OCI-LY1 (cell line): ENCODE data around the gene CADM1.

Experiments used
- H2AFZ ChIP-seq: fragments of 200-600 bp; sonication (generic), shearing (Covaris generic); 2 replicates; pipeline ENCODE4 v1.6.0; 2014; ENCODE audit warnings: antibody characterized with exemption, mild to moderate bottlenecking, low read length
- H3F3A ChIP-seq: fragments of 200-600 bp; sonication (generic), shearing (Covaris generic); 2 replicates; pipeline ENCODE4 v1.6.0; 2014; ENCODE audit warnings: mild to moderate bottlenecking, antibody characterized with exemption, low read length, moderate library complexity; ENCODE audit not compliant: insufficient read depth
- H3K27ac ChIP-seq: fragments of 200-600 bp; sonication (generic); 2 replicates; pipeline ENCODE4 v1.5.1; 2014; ENCODE audit warnings: low read length, mixed run types, mild to moderate bottlenecking, low read depth; ENCODE audit not compliant: poor library complexity, severe bottlenecking
- H3K27me3 ChIP-seq: fragments of 200-600 bp; sonication (generic); 2 replicates; pipeline ENCODE4 v1.6.0; 2014; ENCODE audit warnings: antibody characterized with exemption, mild to moderate bottlenecking, low read length, moderate library complexity; ENCODE audit not compliant: insufficient read depth
- H3K36me3 ChIP-seq: fragments of 200-600 bp; sonication (generic); 2 replicates; pipeline ENCODE4 v1.6.1; 2014; ENCODE audit warnings: mild to moderate bottlenecking, antibody characterized with exemption, low read length, moderate library complexity, mixed read lengths; ENCODE audit not compliant: insufficient read depth
- H3K4me1 ChIP-seq: fragments of 200-600 bp; sonication (generic); 2 replicates; pipeline ENCODE4 v1.5.1; 2014; ENCODE audit warnings: mild to moderate bottlenecking, low read length, moderate library complexity; ENCODE audit not compliant: insufficient read depth, severe bottlenecking
- H3K4me2 ChIP-seq: fragments of 200-600 bp; sonication (generic), shearing (Covaris generic); 2 replicates; pipeline ENCODE4 v1.6.1; 2014; ENCODE audit warnings: low read length
- H3K4me3 ChIP-seq: fragments of 200-600 bp; sonication (generic); 2 replicates; pipeline ENCODE4 v1.5.1; 2014; ENCODE audit warnings: low read length, low read depth, mild to moderate bottlenecking, mixed read lengths; ENCODE audit not compliant: poor library complexity, severe bottlenecking
- H3K79me2 ChIP-seq: fragments of 200-600 bp; shearing (Covaris generic); 2 replicates; pipeline ENCODE4 v1.6.1; 2016; ENCODE audit warnings: mixed run types, low read length, mixed read lengths; ENCODE audit not compliant: insufficient read depth
- H3K9ac ChIP-seq: fragments of 200-600 bp; sonication (generic), shearing (Covaris generic); 2 replicates; pipeline ENCODE4 v1.6.1; 2014; ENCODE audit warnings: mild to moderate bottlenecking, low read length, mixed read lengths
- H3K9me2 ChIP-seq: fragments of 200-600 bp; sonication (generic), shearing (Covaris generic); 2 replicates; pipeline ENCODE4 v1.6.1; 2014; ENCODE audit warnings: low read depth, mild to moderate bottlenecking, low read length, mixed read lengths
- H3K9me3 ChIP-seq: fragments of 200-600 bp; shearing (Covaris generic); 2 replicates; pipeline ENCODE4 v1.6.1; 2014; ENCODE audit warnings: low read length, mixed read lengths
- H4K20me1 ChIP-seq: fragments of 200-600 bp; sonication (generic), shearing (Covaris generic); 2 replicates; pipeline ENCODE4 v1.6.0; 2016; ENCODE audit warnings: mild to moderate bottlenecking, low read length; ENCODE audit not compliant: insufficient read depth
- CTCF ChIP-seq: fragments of 200-600 bp; sonication (generic), shearing (Covaris generic); IDR thresholded peaks from 2 replicates; pipeline ENCODE4 v1.5.1; 2017; ENCODE audit warnings: mild to moderate bottlenecking, antibody characterized with exemption, low read length, moderate library complexity, mixed read lengths
- EZH2 ChIP-seq: fragments of 200-600 bp; sonication (generic), shearing (Covaris generic); IDR thresholded peaks from 2 replicates; pipeline ENCODE4 v1.8.0; 2017; ENCODE audit warnings: borderline replicate concordance, mixed run types, mild to moderate bottlenecking, antibody characterized with exemption, low read length, moderate library complexity, mixed read lengths

CADM1 gene

GRCh38 chr11:115408036-115408921 is 95.9 kb downstream of the CADM1 start:
- H4K20me1 ChIP-seq = no peaks in the 10 kb centered on the region
- H3K27ac ChIP-seq = no peak overlapping the region
- H3K4me2 ChIP-seq = no peak overlapping the region
- H3K79me2 ChIP-seq = no peaks in the 10 kb centered on the region
- H3K36me3 ChIP-seq = no peaks in the 10 kb centered on the region
- no peaks in the 10 kb centered on the region for H3F3A ChIP-seq
- H3K27me3 ChIP-seq = no peaks in the 10 kb centered on the region
- no peaks in the 10 kb centered on the region for H3K9me3 ChIP-seq
- H3K4me1 ChIP-seq = no peaks in the 10 kb centered on the region
- H3K9ac ChIP-seq = no peak overlapping the region
- no peak overlapping the region for H2AFZ ChIP-seq
- H3K4me3 ChIP-seq = no peak overlapping the region
- TF ChIP-seq CTCF (no peak), EZH2 (no peak)
- no peaks in the 10 kb centered on the region for H3K9me2 ChIP-seq

GRCh38 chr11:115407496-115407895 is 96.7 kb downstream of the CADM1 start:
- no peak overlapping the region for H2AFZ ChIP-seq
- H3K4me3 ChIP-seq = no peak overlapping the region
- no peak overlapping the region for H3K4me2 ChIP-seq
- no peak overlapping the region for H3K9ac ChIP-seq
- H3K9me3 ChIP-seq = no peaks in the 10 kb centered on the region
- H3F3A ChIP-seq = no peaks in the 10 kb centered on the region
- H3K79me2 ChIP-seq = no peaks in the 10 kb centered on the region
- H3K27ac ChIP-seq = no peak overlapping the region
- no peaks in the 10 kb centered on the region for H3K27me3 ChIP-seq
- H3K4me1 ChIP-seq = no peaks in the 10 kb centered on the region
- no peak for TF ChIP-seq CTCF
- TF ChIP-seq EZH2 = no peak
- H3K36me3 ChIP-seq = no peaks in the 10 kb centered on the region
- H3K9me2 ChIP-seq = no peaks in the 10 kb centered on the region
- H4K20me1 ChIP-seq = no peaks in the 10 kb centered on the region

GRCh38 chr11:115406404-115406803 is 97.8 kb downstream of the CADM1 start:
- H2AFZ ChIP-seq = no peak overlapping the region
- no peaks in the 10 kb centered on the region for H3K36me3 ChIP-seq
- H3K9ac ChIP-seq = no peak overlapping the region
- H3K9me3 ChIP-seq = no peaks in the 10 kb centered on the region
- H3K4me3 ChIP-seq = no peak overlapping the region
- no peak for TF ChIP-seq CTCF
- no peak for TF ChIP-seq EZH2
- H3K9me2 ChIP-seq = no peaks in the 10 kb centered on the region
- H3K4me2 ChIP-seq = no peak overlapping the region
- no peak overlapping the region for H3K27ac ChIP-seq
- no peaks in the 10 kb centered on the region for H3F3A ChIP-seq
- no peaks in the 10 kb centered on the region for H3K79me2 ChIP-seq
- H3K4me1 ChIP-seq = no peaks in the 10 kb centered on the region
- H4K20me1 ChIP-seq = no peaks in the 10 kb centered on the region
- H3K27me3 ChIP-seq = no peaks in the 10 kb centered on the region
